WTC11 (cell line): ENCODE measurements around the gene ARID2. TPM values are rescaled to one million over a fixed set of nuclear protein-coding genes. Genes with fewer than 3 reads are reported as not detected.

Experiments used
- ATAC-seq: fragments of 200-7000 bp; cut with Tn5 transposase; 2 replicates; pipeline ENCODE4 v1.10.0; 2021; ENCODE audit warnings: mild to moderate bottlenecking, moderate library complexity
- CTCF ChIA-PET: fragments of 300-600 bp; sonication (Branson Sonifier 250); formaldehyde crosslinking; loops from one replicate; lab custom pipeline; 2021; ENCODE audit warnings: antibody characterized with exemption; lab: Charles Lee
- POLR2A ChIA-PET: fragments of 350-600 bp; sonication (Branson Sonifier 250); formaldehyde crosslinking; loops from one replicate; lab custom pipeline; 2021; ENCODE audit warnings: antibody characterized with exemption; lab: Charles Lee
- DNase-seq: peaks from one replicate; pipeline ENCODE4 v3.0.0; 2021; ENCODE audit warnings: low spot score
- H3K27ac Mint-ChIP-seq: 2 replicates; pipeline ENCODE4 v1.8.0; 2021; ENCODE audit warnings: mixed read lengths
- H3K27me3 Mint-ChIP-seq: 2 replicates; pipeline ENCODE4 v1.8.0; 2021; ENCODE audit warnings: low read depth, mild to moderate bottlenecking, moderate library complexity, mixed read lengths
- H3K36me3 Mint-ChIP-seq: 2 replicates; pipeline ENCODE4 v1.8.0; 2021; ENCODE audit warnings: mixed read lengths
- H3K4me1 Mint-ChIP-seq: 2 replicates; pipeline ENCODE4 v1.8.0; 2022; ENCODE audit warnings: mixed read lengths
- H3K4me3 Mint-ChIP-seq: 2 replicates; pipeline ENCODE4 v1.8.0; 2021; ENCODE audit warnings: mild to moderate bottlenecking, moderate library complexity, mixed read lengths
- H3K9me3 Mint-ChIP-seq: 2 replicates; pipeline ENCODE4 v1.8.0; 2021; ENCODE audit warnings: mixed read lengths
- AFF4 ChIP-seq: sonication (generic); formaldehyde crosslinking; IDR thresholded peaks from 2 replicates; pipeline ENCODE4 v1.8.1; 2023; ENCODE audit warnings: mild to moderate bottlenecking, missing genetic modification reagents, borderline replicate concordance
- ATF1 ChIP-seq: sonication (generic); formaldehyde crosslinking; IDR thresholded peaks from 2 replicates; pipeline ENCODE4 v1.8.1; 2023; ENCODE audit warnings: mild to moderate bottlenecking, moderate library complexity, missing genetic modification reagents
- ELF4 ChIP-seq: sonication (generic); formaldehyde crosslinking; IDR thresholded peaks from 2 replicates; pipeline ENCODE4 v1.8.1; 2022; ENCODE audit warnings: low read depth, mild to moderate bottlenecking, moderate library complexity, missing genetic modification reagents
- ERG ChIP-seq: fragments of 250-450 bp; sonication (Bioruptor Pico); IDR thresholded peaks from 2 replicates; pipeline ENCODE4 v1.8.0; 2021; ENCODE audit warnings: mild to moderate bottlenecking
- IRF2 ChIP-seq: sonication (generic); formaldehyde crosslinking; IDR thresholded peaks from 2 replicates; pipeline ENCODE4 v1.8.0; 2022; ENCODE audit warnings: low read depth, missing genetic modification reagents, borderline replicate concordance
- KAT7 ChIP-seq: sonication (generic); formaldehyde crosslinking; IDR thresholded peaks from 2 replicates; pipeline ENCODE4 v1.8.1; 2023; ENCODE audit warnings: missing genetic modification reagents, mild to moderate bottlenecking, borderline replicate concordance
- MXD4 ChIP-seq: fragments of 250-450 bp; sonication (Bioruptor Pico); IDR thresholded peaks from 2 replicates; pipeline ENCODE4 v1.8.0; 2021; ENCODE audit warnings: mild to moderate bottlenecking, moderate library complexity, borderline replicate concordance
- SMAD3 ChIP-seq: sonication (generic); formaldehyde crosslinking; IDR thresholded peaks from 2 replicates; pipeline ENCODE4 v1.8.0; 2022; ENCODE audit warnings: missing genetic modification reagents, mild to moderate bottlenecking, borderline replicate concordance
- TCF7 ChIP-seq: sonication (generic); formaldehyde crosslinking; IDR thresholded peaks from 2 replicates; pipeline ENCODE4 v1.8.0; 2022; ENCODE audit warnings: mild to moderate bottlenecking, low read depth, missing genetic modification reagents, moderate library complexity
- TEAD1 ChIP-seq: sonication (generic); formaldehyde crosslinking; IDR thresholded peaks from 2 replicates; pipeline ENCODE4 v1.8.0; 2022; ENCODE audit warnings: mild to moderate bottlenecking, missing genetic modification reagents
- USF1 ChIP-seq: sonication (generic); formaldehyde crosslinking; IDR thresholded peaks from 2 replicates; pipeline ENCODE4 v1.8.0; 2022; ENCODE audit warnings: mild to moderate bottlenecking, missing genetic modification reagents
- ZBTB21 ChIP-seq: sonication (generic); formaldehyde crosslinking; IDR thresholded peaks from 2 replicates; pipeline ENCODE4 v1.8.1; 2023; ENCODE audit warnings: mild to moderate bottlenecking, missing genetic modification reagents, borderline replicate concordance
- ZNF317 ChIP-seq: sonication (generic); formaldehyde crosslinking; IDR thresholded peaks from 2 replicates; pipeline ENCODE4 v1.8.1; 2023; ENCODE audit warnings: low read depth, mild to moderate bottlenecking, moderate library complexity, missing genetic modification reagents, borderline replicate concordance
- ZNF396 ChIP-seq: fragments of 250-450 bp; sonication (Bioruptor Pico); IDR thresholded peaks from 2 replicates; pipeline ENCODE4 v1.8.0; 2021; ENCODE audit warnings: mild to moderate bottlenecking, moderate library complexity, borderline replicate concordance
- ZNF423 ChIP-seq: fragments of 250-450 bp; sonication (Bioruptor Pico); IDR thresholded peaks from 2 replicates; pipeline ENCODE4 v2.1.2; 2022; ENCODE audit warnings: mild to moderate bottlenecking, moderate library complexity
- ZNF671 ChIP-seq: fragments of 250-450 bp; sonication (Bioruptor Pico); IDR thresholded peaks from 2 replicates; pipeline ENCODE4 v1.8.0; 2021; ENCODE audit warnings: mild to moderate bottlenecking
- total RNA-seq: library from RNA; stranded (reverse); gene quantifications from 3 replicates; pipeline ENCODE4 v1.2.3, GENCODE V29; 2021
- TF ChIP-seq, protein P1 (sequence below): fragments of 250-450 bp; sonication (Bioruptor Pico); IDR thresholded peaks from 2 replicates; pipeline ENCODE4 v1.9.0; 2021; ENCODE audit warnings: moderate library complexity, mild to moderate bottlenecking, inconsistent platforms, borderline replicate concordance
- TF ChIP-seq, protein P2 (sequence below): sonication (generic); formaldehyde crosslinking; IDR thresholded peaks from 2 replicates; pipeline ENCODE4 v1.8.0; 2023; ENCODE audit warnings: missing genetic modification reagents
- TF ChIP-seq, protein P3 (sequence below): sonication (generic); formaldehyde crosslinking; IDR thresholded peaks from 2 replicates; pipeline ENCODE4 v1.8.1; 2023; ENCODE audit warnings: mild to moderate bottlenecking, missing genetic modification reagents, moderate library complexity
- TF ChIP-seq, protein P4 (sequence below): sonication (generic); formaldehyde crosslinking; IDR thresholded peaks from 2 replicates; pipeline ENCODE4 v1.8.0; 2022; ENCODE audit warnings: mild to moderate bottlenecking, missing genetic modification reagents
- TF ChIP-seq, protein P5 (sequence below): sonication (generic); formaldehyde crosslinking; IDR thresholded peaks from 2 replicates; pipeline ENCODE4 v1.8.0; 2022; ENCODE audit warnings: mild to moderate bottlenecking, missing genetic modification reagents

The ARID2 gene
- total RNA-seq, 1 experiment from 2014 or later: 33.9 TPM

GRCh38 chr12:45726603-45727300 lies 2.8 kb upstream of the ARID2 start (continued):
- TF ChIP-seq, protein P1, sequence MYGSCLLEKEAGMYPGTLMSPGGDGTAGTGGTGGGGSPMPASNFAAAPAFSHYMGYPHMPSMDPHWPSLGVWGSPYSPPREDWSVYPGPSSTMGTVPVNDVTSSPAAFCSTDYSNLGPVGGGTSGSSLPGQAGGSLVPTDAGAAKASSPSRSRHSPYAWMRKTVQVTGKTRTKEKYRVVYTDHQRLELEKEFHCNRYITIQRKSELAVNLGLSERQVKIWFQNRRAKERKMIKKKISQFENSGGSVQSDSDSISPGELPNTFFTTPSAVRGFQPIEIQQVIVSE: no peak
- TF ChIP-seq, protein P2, sequence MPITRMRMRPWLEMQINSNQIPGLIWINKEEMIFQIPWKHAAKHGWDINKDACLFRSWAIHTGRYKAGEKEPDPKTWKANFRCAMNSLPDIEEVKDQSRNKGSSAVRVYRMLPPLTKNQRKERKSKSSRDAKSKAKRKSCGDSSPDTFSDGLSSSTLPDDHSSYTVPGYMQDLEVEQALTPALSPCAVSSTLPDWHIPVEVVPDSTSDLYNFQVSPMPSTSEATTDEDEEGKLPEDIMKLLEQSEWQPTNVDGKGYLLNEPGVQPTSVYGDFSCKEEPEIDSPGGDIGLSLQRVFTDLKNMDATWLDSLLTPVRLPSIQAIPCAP: no peak
- TF ChIP-seq ZNF671 (CRISPR knock-in tag): no peak
- TF ChIP-seq AFF4: no peak
- no peak for TF ChIP-seq ZBTB21 (CRISPR knock-in tag)
- 0 out of 2 replicates have a peak, but pooled peaks have one; percentile 11 for TF ChIP-seq TCF7 (CRISPR knock-in tag)
- no peak for TF ChIP-seq ZNF396 (CRISPR knock-in tag)
- no peak for TF ChIP-seq ZNF317 (CRISPR knock-in tag)
- no peak for TF ChIP-seq SMAD3
- no peak for TF ChIP-seq MXD4 (CRISPR knock-in tag)
- TF ChIP-seq, protein P3, sequence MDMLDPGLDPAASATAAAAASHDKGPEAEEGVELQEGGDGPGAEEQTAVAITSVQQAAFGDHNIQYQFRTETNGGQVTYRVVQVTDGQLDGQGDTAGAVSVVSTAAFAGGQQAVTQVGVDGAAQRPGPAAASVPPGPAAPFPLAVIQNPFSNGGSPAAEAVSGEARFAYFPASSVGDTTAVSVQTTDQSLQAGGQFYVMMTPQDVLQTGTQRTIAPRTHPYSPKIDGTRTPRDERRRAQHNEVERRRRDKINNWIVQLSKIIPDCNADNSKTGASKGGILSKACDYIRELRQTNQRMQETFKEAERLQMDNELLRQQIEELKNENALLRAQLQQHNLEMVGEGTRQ (CRISPR knock-in tag): no peak
- 0 out of 2 replicates have a peak, but pooled peaks have one; percentile 31 for TF ChIP-seq KAT7 (CRISPR knock-in tag)
- TF ChIP-seq ATF1: no peak
- TF ChIP-seq ELF4: no peak
- TF ChIP-seq ERG (CRISPR knock-in tag): no peak
- TF ChIP-seq IRF2 (CRISPR knock-in tag): no peak

DNA sequence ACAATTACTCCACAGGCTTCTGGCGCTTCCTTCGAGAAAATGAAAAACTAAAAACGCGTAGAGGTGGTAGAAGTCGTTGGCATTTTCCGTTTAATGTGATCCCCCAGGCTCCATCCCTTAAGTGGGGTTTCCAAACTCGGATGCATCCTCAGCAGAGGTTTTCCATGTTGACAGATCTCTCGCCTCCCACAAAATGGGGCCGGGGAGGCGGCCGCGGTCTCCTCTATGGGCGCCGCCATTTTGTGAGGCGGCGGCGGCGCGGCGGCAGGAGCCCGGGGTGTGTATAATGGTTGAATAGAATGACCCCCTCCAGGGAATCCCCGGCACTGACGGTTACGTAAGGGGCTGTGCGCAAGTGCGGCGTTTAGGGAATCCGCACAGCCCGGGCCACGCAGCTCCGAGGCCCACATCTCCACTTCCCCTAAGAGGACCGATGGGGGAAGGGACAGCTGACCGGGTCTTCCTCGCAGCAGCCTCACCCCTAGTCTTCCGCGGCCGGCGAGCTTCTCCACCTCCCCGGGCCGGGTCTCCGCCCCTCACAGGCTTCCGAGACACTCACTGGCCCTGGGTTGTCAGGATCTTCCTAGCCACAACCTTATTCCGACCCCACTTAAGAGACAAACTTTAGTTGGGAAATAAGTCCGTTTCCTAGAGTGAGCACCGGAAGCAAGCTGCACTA lies 2.1 kb upstream of the ARID2 start:
- ChIA-PET CTCF (interaction anchor here (1.0 to 3.8 kb wide), 5 partner anchors 15 to 264 kb away, joined by 4 to 37 read pairs (median 5); no protein-coding TSS in a partner anchor), POLR2A (interaction anchor here (1.2 to 2.3 kb wide), 3 partner anchors 16 to 180 kb away, joined by 3 to 7 read pairs (median 5); no protein-coding TSS in a partner anchor)
- Mint-ChIP-seq H3K4me1 (peaks cover 24% of the 10 kb centered on the region), H3K9me3 (no peaks in the 10 kb centered on the region), H3K27ac (peak overlapping the region; percentile 100), H3K27me3 (no peaks in the 10 kb centered on the region), H3K36me3 (peaks cover 6% of the 10 kb centered on the region; the same call in 1 of the 2 replicates), H3K4me3 (peak overlapping the region; percentile 95)
- DNase-seq (peak; percentile 91), ATAC-seq (peak; percentile 71)
- TF ChIP-seq, protein P4, sequence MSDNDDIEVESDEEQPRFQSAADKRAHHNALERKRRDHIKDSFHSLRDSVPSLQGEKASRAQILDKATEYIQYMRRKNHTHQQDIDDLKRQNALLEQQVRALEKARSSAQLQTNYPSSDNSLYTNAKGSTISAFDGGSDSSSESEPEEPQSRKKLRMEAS (CRISPR knock-in tag): peak; percentile 46
- TF ChIP-seq USF1 (CRISPR knock-in tag) (peak; percentile 55; the same call in 1 of the 2 replicates), TEAD1 (peak; percentile 76), TCF7 (CRISPR knock-in tag) (0 out of 2 replicates have a peak, but pooled peaks have one; percentile 5), ZNF423 (CRISPR knock-in tag) (peak; percentile 48; the same call in 1 of the 2 replicates)
- TF ChIP-seq, protein P3 (CRISPR knock-in tag): peak; percentile 56
- TF ChIP-seq, protein P5, sequence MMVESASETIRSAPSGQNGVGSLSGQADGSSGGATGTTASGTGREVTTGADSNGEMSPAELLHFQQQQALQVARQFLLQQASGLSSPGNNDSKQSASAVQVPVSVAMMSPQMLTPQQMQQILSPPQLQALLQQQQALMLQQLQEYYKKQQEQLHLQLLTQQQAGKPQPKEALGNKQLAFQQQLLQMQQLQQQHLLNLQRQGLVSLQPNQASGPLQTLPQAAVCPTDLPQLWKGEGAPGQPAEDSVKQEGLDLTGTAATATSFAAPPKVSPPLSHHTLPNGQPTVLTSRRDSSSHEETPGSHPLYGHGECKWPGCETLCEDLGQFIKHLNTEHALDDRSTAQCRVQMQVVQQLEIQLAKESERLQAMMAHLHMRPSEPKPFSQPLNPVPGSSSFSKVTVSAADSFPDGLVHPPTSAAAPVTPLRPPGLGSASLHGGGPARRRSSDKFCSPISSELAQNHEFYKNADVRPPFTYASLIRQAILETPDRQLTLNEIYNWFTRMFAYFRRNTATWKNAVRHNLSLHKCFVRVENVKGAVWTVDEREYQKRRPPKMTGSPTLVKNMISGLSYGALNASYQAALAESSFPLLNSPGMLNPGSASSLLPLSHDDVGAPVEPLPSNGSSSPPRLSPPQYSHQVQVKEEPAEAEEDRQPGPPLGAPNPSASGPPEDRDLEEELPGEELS (CRISPR knock-in tag): peak; percentile 45; the same call in 1 of the 2 replicates
